Measurements from ENCODE around the gene ZNF827. TPM values are rescaled to one million over a fixed set of nuclear protein-coding genes. Genes with fewer than 3 reads are reported as not detected.

The ZNF827 gene
- total RNA-seq, 1 experiment from 2014 or later = 19.1 TPM

DNA sequence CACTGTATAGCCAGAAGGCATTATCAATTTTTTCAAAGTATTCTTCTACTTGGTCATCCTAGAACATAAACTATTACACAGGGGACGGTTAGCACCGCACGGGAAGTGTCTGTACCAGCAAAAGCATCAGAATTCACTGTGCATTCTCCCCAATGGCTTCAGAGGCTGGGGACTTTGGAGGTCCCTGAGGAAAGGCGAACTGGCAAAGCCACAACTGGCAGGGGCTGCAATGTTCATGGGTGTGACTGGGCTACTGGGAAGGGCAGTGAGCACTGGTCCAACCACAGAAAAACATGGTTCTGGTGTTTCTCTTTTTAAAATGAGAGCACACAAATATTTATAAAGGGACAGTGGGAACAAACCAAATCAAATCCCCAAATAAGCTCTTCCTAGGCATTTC lies 175.2 kb downstream of the ZNF827 start:
- H3K79me2 ChIP-seq (ENCODE audit: insufficient read depth, low read length) = no peaks in the 10 kb centered on the region
- no peaks in the 10 kb centered on the region for H3K4me1 ChIP-seq (ENCODE audit: control insufficient read depth in 1 of 2, insufficient read depth in 2 of 2, low read length in 2 of 2)
- no peaks in the 10 kb centered on the region for H3K27me3 ChIP-seq (ENCODE audit: insufficient read depth, low read length)
- H3K9ac ChIP-seq (ENCODE audit: low read length) = no peak overlapping the region
- no peak overlapping the region for H3K4me3 ChIP-seq (replicated peaks in 1 of 2; ENCODE audit: low read depth in 1 of 2, low read length in 2 of 2)
- ChIA-PET POLR2A (no interaction called here), RAD21 (ENCODE audit: low non-redundant PET in 1 of 2, low total read pairs in 2 of 2, uncharacterized antibody in 2 of 2, unreplicated experiment in 2 of 2) (no interaction called here), CTCF (no interaction called here)
- ATAC-seq (no peak), DNase-seq (ENCODE audit: low read depth, low spot score) (no peak)
- H2AFZ ChIP-seq (ENCODE audit: low read depth, low read length, poor library complexity, severe bottlenecking) = no peak overlapping the region
- H3K36me3 ChIP-seq (ENCODE audit: control insufficient read depth in 1 of 2, insufficient read depth in 2 of 2, low read length in 2 of 2) = peaks cover 5 to 16% of the 10 kb centered on the region in 2 experiments; a peak in 2 of 4 replicates
- intact Hi-C loops (cut with micrococcal nuclease) = no loop called here
- H4K20me1 ChIP-seq (ENCODE audit: insufficient read depth) = no peaks in the 10 kb centered on the region
- no peak overlapping the region for H3K27ac ChIP-seq (ENCODE audit: low read depth, low read length)
- no peaks in the 10 kb centered on the region for H3K9me3 ChIP-seq (ENCODE audit: control insufficient read depth in 1 of 2, insufficient read depth in 1 of 2, low read depth in 1 of 2, low read length in 2 of 2)
- no peak overlapping the region for H3K4me2 ChIP-seq (ENCODE audit: low read length)
- no peak for TF ChIP-seq CBX3 (IDR thresholded peaks at IDR 0.05; ENCODE audit: low read depth)
- TF ChIP-seq SIN3A (IDR thresholded peaks at IDR 0.05; ENCODE audit: low read depth) = no peak
- TF ChIP-seq EZH2phosphoT487 (IDR thresholded peaks at IDR 0.05; ENCODE audit: borderline replicate concordance) = no peak
- TF ChIP-seq ZFX (IDR thresholded peaks at IDR 0.05) = no peak
- TF ChIP-seq EZH2 (IDR thresholded peaks at IDR 0.05) = no peak
- TF ChIP-seq CEBPB (IDR thresholded peaks at IDR 0.05; ENCODE audit: low read depth) = no peak
- TF ChIP-seq YY1 (IDR thresholded peaks at IDR 0.05; ENCODE audit: extremely low read depth, insufficient replicate concordance, low read depth, low read length) = no peak
- TF ChIP-seq, protein P1, sequence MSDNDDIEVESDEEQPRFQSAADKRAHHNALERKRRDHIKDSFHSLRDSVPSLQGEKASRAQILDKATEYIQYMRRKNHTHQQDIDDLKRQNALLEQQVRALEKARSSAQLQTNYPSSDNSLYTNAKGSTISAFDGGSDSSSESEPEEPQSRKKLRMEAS (IDR thresholded peaks at IDR 0.05) = no peak
- TF ChIP-seq FOSL1 (IDR thresholded peaks at IDR 0.05; ENCODE audit: low read depth) = no peak
- H3K9me2 ChIP-seq (ENCODE audit: insufficient read depth) = no peaks in the 10 kb centered on the region
- BruUV-seq (replicated peaks) = no TSS peak

DNA sequence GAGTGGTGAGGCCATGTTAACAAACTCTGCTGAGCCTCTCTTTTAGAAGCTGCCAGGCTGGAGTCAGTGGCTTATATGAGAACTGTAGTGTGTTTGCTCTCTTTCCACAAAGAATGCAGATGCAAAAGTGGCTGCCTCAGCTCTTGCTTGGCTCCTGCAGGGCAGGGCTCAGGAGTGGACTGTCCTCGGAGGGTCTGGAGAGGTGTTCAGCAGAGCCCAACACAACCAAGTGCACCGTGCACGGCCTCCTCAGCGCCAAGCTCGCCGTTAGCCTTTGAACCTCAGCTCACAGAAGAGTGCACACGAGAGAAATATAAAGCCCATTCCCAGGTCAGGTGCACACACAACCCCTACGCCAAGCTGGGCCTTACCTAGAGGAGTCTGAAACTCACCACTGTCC lies 175.9 kb downstream of the ZNF827 start:
- H3K36me3 ChIP-seq (ENCODE audit: control insufficient read depth in 1 of 2, insufficient read depth in 2 of 2, low read length in 2 of 2) = peaks cover 5 to 16% of the 10 kb centered on the region in 2 experiments; a peak in 2 of 4 replicates
- ATAC-seq (no peak), DNase-seq (ENCODE audit: low read depth, low spot score) (no peak)
- H3K9ac ChIP-seq (ENCODE audit: low read length) = no peak overlapping the region
- H3K4me2 ChIP-seq (ENCODE audit: low read length) = no peak overlapping the region
- intact Hi-C loops (cut with micrococcal nuclease) = no loop called here
- no peak overlapping the region for H3K4me3 ChIP-seq (replicated peaks in 1 of 2; ENCODE audit: low read depth in 1 of 2, low read length in 2 of 2)
- no peaks in the 10 kb centered on the region for H4K20me1 ChIP-seq (ENCODE audit: insufficient read depth)
- H3K9me2 ChIP-seq (ENCODE audit: insufficient read depth) = no peaks in the 10 kb centered on the region
- no peak overlapping the region for H3K27ac ChIP-seq (ENCODE audit: low read depth, low read length)
- ChIA-PET CTCF (no interaction called here), RAD21 (ENCODE audit: low non-redundant PET in 1 of 2, low total read pairs in 2 of 2, uncharacterized antibody in 2 of 2, unreplicated experiment in 2 of 2) (no interaction called here), POLR2A (no interaction called here)
- no peaks in the 10 kb centered on the region for H3K27me3 ChIP-seq (ENCODE audit: insufficient read depth, low read length)
- no peaks in the 10 kb centered on the region for H3K79me2 ChIP-seq (ENCODE audit: insufficient read depth, low read length)
- BruUV-seq (replicated peaks) = no TSS peak
- no peaks in the 10 kb centered on the region for H3K9me3 ChIP-seq (ENCODE audit: control insufficient read depth in 1 of 2, insufficient read depth in 1 of 2, low read depth in 1 of 2, low read length in 2 of 2)
- no peak overlapping the region for H2AFZ ChIP-seq (ENCODE audit: low read depth, low read length, poor library complexity, severe bottlenecking)
- no peaks in the 10 kb centered on the region for H3K4me1 ChIP-seq (ENCODE audit: control insufficient read depth in 1 of 2, insufficient read depth in 2 of 2, low read length in 2 of 2)
- TF ChIP-seq SP1 (IDR thresholded peaks at IDR 0.05; ENCODE audit: low read depth) (no peak), EZH2phosphoT487 (IDR thresholded peaks at IDR 0.05; ENCODE audit: borderline replicate concordance) (no peak), SIN3A (IDR thresholded peaks at IDR 0.05; ENCODE audit: low read depth) (no peak), EGR1 (IDR thresholded peaks at IDR 0.05; ENCODE audit: low read depth) (no peak), CEBPB (IDR thresholded peaks at IDR 0.05; ENCODE audit: low read depth) (no peak), FOSL1 (IDR thresholded peaks at IDR 0.05; ENCODE audit: low read depth) (no peak), CBX3 (IDR thresholded peaks at IDR 0.05; ENCODE audit: low read depth) (no peak), EZH2 (IDR thresholded peaks at IDR 0.05) (no peak)
- TF ChIP-seq, protein P2, sequence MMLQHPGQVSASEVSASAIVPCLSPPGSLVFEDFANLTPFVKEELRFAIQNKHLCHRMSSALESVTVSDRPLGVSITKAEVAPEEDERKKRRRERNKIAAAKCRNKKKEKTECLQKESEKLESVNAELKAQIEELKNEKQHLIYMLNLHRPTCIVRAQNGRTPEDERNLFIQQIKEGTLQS (IDR thresholded peaks at IDR 0.05) = no peak
- TF ChIP-seq, protein P1 (IDR thresholded peaks at IDR 0.05) = no peak
- TF ChIP-seq, protein P3, sequence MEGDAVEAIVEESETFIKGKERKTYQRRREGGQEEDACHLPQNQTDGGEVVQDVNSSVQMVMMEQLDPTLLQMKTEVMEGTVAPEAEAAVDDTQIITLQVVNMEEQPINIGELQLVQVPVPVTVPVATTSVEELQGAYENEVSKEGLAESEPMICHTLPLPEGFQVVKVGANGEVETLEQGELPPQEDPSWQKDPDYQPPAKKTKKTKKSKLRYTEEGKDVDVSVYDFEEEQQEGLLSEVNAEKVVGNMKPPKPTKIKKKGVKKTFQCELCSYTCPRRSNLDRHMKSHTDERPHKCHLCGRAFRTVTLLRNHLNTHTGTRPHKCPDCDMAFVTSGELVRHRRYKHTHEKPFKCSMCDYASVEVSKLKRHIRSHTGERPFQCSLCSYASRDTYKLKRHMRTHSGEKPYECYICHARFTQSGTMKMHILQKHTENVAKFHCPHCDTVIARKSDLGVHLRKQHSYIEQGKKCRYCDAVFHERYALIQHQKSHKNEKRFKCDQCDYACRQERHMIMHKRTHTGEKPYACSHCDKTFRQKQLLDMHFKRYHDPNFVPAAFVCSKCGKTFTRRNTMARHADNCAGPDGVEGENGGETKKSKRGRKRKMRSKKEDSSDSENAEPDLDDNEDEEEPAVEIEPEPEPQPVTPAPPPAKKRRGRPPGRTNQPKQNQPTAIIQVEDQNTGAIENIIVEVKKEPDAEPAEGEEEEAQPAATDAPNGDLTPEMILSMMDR (IDR thresholded peaks at IDR 0.05 in 2 of 3, conservative IDR thresholded peaks at IDR 0.05 in 1 of 3; ENCODE audit: borderline replicate concordance in 1 of 3, insufficient read depth in 1 of 3, low read depth in 2 of 3, low read length in 2 of 3) = no peak
- TF ChIP-seq, protein P4, sequence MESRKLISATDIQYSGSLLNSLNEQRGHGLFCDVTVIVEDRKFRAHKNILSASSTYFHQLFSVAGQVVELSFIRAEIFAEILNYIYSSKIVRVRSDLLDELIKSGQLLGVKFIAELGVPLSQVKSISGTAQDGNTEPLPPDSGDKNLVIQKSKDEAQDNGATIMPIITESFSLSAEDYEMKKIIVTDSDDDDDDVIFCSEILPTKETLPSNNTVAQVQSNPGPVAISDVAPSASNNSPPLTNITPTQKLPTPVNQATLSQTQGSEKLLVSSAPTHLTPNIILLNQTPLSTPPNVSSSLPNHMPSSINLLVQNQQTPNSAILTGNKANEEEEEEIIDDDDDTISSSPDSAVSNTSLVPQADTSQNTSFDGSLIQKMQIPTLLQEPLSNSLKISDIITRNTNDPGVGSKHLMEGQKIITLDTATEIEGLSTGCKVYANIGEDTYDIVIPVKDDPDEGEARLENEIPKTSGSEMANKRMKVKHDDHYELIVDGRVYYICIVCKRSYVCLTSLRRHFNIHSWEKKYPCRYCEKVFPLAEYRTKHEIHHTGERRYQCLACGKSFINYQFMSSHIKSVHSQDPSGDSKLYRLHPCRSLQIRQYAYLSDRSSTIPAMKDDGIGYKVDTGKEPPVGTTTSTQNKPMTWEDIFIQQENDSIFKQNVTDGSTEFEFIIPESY (IDR thresholded peaks at IDR 0.05; ENCODE audit: extremely low read depth, insufficient replicate concordance, low read length) = no peak

Measured in HCT116 (cell line).